Measurements from ENCODE around the gene TUBA8. TPM values are rescaled to one million over a fixed set of nuclear protein-coding genes. Genes with fewer than 3 reads are reported as not detected.
"Not testable (repeated sequence)": the region's sequence is repeated elsewhere in the genome, so short reads cannot be mapped to it uniquely, and the experiment has no call there.

TUBA8 gene
- total RNA-seq, 2 donors from 2014 or later: 3.0 to 3.1 TPM

- H3K27ac Mint-ChIP-seq: no peak overlapping the region
- ATAC-seq: no peak
- no peaks in the 10 kb centered on the region for H3K36me3 Mint-ChIP-seq
Measured at GRCh38 chr22:18144105-18144504, 33.5 kb downstream of the TUBA8 start.

GRCh38 chr22:18145676-18146388 is 35.2 kb downstream of the TUBA8 start:
- Mint-ChIP-seq H3K36me3 (no peaks in the 10 kb centered on the region), H3K4me3 (no peak overlapping the region), H3K27me3 (no peaks in the 10 kb centered on the region), H3K27ac (no peak overlapping the region), H3K9me3 (no peaks in the 10 kb centered on the region), H3K4me1 (ENCODE audit: low read depth in 2 of 2) (peaks cover 16 to 21% of the 10 kb centered on the region in 2 donors)
- ATAC-seq (no peak), DNase-seq (ENCODE audit: low spot score) (no peak)

More at GRCh38 chr22:18144105-18144504, 33.5 kb downstream of the TUBA8 start:
- DNase-seq (ENCODE audit: low spot score): no peak
- peaks cover 10 to 12% of the 10 kb centered on the region in 2 donors for H3K4me1 Mint-ChIP-seq (ENCODE audit: low read depth in 2 of 2)
- no peaks in the 10 kb centered on the region for H3K27me3 Mint-ChIP-seq
- no peak overlapping the region for H3K4me3 Mint-ChIP-seq
- H3K9me3 Mint-ChIP-seq: no peaks in the 10 kb centered on the region

GRCh38 chr22:18146389-18146753 is 35.8 kb downstream of the TUBA8 start:
- Mint-ChIP-seq H3K27ac (no peak overlapping the region), H3K36me3 (no peaks in the 10 kb centered on the region), H3K27me3 (no peaks in the 10 kb centered on the region), H3K4me3 (no peak overlapping the region), H3K4me1 (ENCODE audit: low read depth in 2 of 2) (peaks cover 16 to 21% of the 10 kb centered on the region in 2 donors), H3K9me3 (no peaks in the 10 kb centered on the region)
- DNase-seq (ENCODE audit: low spot score): no peak
- ATAC-seq: no peak

- H3K4me3 Mint-ChIP-seq: no peak overlapping the region
- ATAC-seq (no peak), DNase-seq (ENCODE audit: low spot score) (no peak)
- H3K27me3 Mint-ChIP-seq: no peaks in the 10 kb centered on the region
- H3K4me1 Mint-ChIP-seq (ENCODE audit: low read depth in 2 of 2): peaks cover 17 to 25% of the 10 kb centered on the region in 2 donors
- peak overlapping the region in 1 of 2 donors; percentile 46 for H3K27ac Mint-ChIP-seq
- H3K36me3 Mint-ChIP-seq: no peaks in the 10 kb centered on the region
- H3K9me3 Mint-ChIP-seq: no peaks in the 10 kb centered on the region
Measured at GRCh38 chr22:18147791-18148190, 37.2 kb downstream of the TUBA8 start.

GRCh38 chr22:18148293-18148965 is 37.8 kb downstream of the TUBA8 start:
- H3K4me1 Mint-ChIP-seq (ENCODE audit: low read depth in 2 of 2): peaks cover 18 to 26% of the 10 kb centered on the region in 2 donors
- no peaks in the 10 kb centered on the region for H3K36me3 Mint-ChIP-seq
- no peaks in the 10 kb centered on the region for H3K9me3 Mint-ChIP-seq
- ATAC-seq (no peak), DNase-seq (ENCODE audit: low spot score) (no peak)
- no peaks in the 10 kb centered on the region for H3K27me3 Mint-ChIP-seq
- no peak overlapping the region for H3K27ac Mint-ChIP-seq
- no peak overlapping the region for H3K4me3 Mint-ChIP-seq

DNA sequence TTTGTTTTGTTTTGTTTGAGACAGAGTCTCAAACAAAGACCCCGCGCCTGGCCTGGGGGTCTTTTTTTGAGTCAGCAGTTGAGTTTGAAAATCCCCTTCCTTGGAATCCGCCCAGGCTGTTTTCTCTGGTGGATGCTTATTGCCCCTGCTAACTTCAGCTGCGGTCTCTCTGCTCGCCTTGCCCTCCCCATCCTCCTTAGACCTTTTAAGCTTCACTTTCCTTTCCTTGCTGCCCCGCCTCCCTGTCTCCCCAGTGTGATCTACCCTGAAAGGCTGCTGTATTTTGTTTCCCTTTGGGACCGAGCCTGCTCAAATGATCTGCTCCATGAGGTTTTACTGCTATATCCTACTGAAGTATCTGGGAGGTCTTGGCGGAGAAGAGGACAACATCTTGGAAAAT is 41.9 kb downstream of the TUBA8 start:
- Mint-ChIP-seq H3K27ac (peak overlapping the region; percentile 47 to 84), H3K36me3 (no peaks in the 10 kb centered on the region), H3K27me3 (no peaks in the 10 kb centered on the region), H3K4me3 (peak overlapping the region; percentile 32), H3K4me1 (ENCODE audit: low read depth in 2 of 2) (peaks cover 17 to 25% of the 10 kb centered on the region in 2 donors), H3K9me3 (no peaks in the 10 kb centered on the region)
- ATAC-seq: no peak
- DNase-seq (ENCODE audit: low spot score): no peak

DNA sequence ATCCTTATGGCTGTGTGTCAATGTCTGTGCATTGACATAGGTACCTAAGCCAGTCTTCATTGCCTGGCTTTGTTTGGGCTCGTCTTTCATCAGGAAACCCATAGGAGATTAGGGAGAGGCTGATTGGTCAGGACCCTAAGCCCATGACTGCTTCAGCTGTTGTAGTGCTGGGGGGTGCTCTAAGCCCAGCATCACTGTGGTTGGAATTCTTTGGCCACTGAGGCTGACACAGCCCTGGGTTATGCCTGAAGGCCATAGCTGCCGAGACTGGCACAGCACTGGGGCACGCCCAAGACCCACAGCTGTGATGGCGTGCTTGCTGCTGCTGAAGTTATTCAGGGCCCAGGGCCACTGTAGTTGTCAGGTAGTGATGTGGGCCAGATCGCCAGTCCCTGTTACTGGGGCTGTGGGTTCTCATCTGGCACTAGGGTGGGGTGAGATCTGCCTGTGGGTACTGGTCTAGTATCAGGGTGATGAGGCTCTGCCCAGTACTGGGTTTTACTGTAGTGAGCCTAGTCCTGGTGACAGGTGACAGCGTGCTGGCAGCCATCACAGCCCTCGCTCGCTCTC is 44.3 kb downstream of the TUBA8 start:
- H3K9me3 Mint-ChIP-seq: no peaks in the 10 kb centered on the region
- peaks cover 9% of the 10 kb centered on the region in 2 donors for H3K4me1 Mint-ChIP-seq (ENCODE audit: low read depth in 2 of 2)
- H3K4me3 Mint-ChIP-seq: no peak overlapping the region
- H3K27ac Mint-ChIP-seq: peak overlapping the region in 1 of 2 donors; percentile 20
- H3K27me3 Mint-ChIP-seq: no peaks in the 10 kb centered on the region
- ATAC-seq (peak; percentile 16 to 43), DNase-seq (ENCODE audit: low spot score) (no peak)
- H3K36me3 Mint-ChIP-seq: no peaks in the 10 kb centered on the region

GRCh38 chr22:18155546-18155945 is 44.9 kb downstream of the TUBA8 start:
- not testable (repeated sequence) for H3K4me1 Mint-ChIP-seq (ENCODE audit: low read depth in 2 of 2); H3K9me3 Mint-ChIP-seq; H3K27me3 Mint-ChIP-seq; H3K36me3 Mint-ChIP-seq; H3K27ac Mint-ChIP-seq; H3K4me3 Mint-ChIP-seq; ATAC-seq; DNase-seq (ENCODE audit: low spot score)

DNA sequence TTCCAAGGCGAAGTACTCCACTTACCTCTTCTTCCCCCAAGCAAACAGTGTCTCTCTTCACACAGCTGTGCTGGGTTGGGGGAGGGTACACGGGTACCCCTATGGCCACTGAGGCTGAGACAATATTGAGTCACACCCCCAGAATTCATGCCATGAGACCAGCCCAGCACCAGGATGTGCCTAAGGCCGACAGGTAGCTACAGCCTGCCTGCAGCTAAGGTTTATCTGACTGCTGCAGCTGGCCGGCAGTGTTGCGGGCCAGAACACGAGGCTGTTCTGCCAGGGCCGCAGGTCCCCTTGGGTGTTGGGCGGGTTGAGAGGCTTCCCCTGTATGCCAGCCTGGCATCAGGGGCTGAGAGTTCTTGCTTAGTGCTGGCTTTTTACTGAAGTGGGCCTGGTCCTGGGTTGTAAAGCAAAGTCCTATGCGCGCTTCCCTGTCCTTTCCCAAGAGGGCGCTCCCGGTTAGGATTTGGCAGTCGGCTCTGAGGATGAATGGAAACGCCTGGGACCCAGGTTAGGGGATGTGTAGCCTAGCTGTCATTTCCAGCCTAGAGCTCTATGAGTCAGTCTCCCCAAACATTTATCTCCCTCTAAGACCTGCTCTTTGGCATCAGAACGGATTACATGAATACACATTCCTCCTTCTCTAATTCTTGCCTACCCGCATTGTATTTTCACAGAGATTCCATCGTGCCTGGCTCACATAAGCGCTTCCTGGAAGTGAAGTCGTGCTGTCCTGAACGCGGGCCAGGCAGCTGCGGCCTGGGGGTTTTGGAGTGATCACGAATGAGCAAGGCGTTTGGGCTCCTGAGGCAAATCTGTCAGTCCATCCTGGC is 46.5 kb downstream of the TUBA8 start:
- peak in 1 of 2 donors; percentile 36 for ATAC-seq
- no peak overlapping the region for H3K4me3 Mint-ChIP-seq
- H3K9me3 Mint-ChIP-seq: no peaks in the 10 kb centered on the region
- peaks cover 5 to 6% of the 10 kb centered on the region in 2 donors for H3K4me1 Mint-ChIP-seq (ENCODE audit: low read depth in 2 of 2)
- H3K27ac Mint-ChIP-seq: no peak overlapping the region
- no peaks in the 10 kb centered on the region for H3K27me3 Mint-ChIP-seq
- H3K36me3 Mint-ChIP-seq: no peaks in the 10 kb centered on the region
- DNase-seq (ENCODE audit: low spot score): no peak

GRCh38 chr22:18157714-18158028 is 47.1 kb downstream of the TUBA8 start:
- H3K4me1 Mint-ChIP-seq (ENCODE audit: low read depth in 2 of 2): peaks cover 2 to 4% of the 10 kb centered on the region in 2 donors
- H3K9me3 Mint-ChIP-seq: no peaks in the 10 kb centered on the region
- DNase-seq (ENCODE audit: low spot score) (no peak), ATAC-seq (no peak)
- no peak overlapping the region for H3K4me3 Mint-ChIP-seq
- no peak overlapping the region for H3K27ac Mint-ChIP-seq
- H3K27me3 Mint-ChIP-seq: no peaks in the 10 kb centered on the region
- H3K36me3 Mint-ChIP-seq: no peaks in the 10 kb centered on the region

- H3K4me3 Mint-ChIP-seq; ATAC-seq; H3K9me3 Mint-ChIP-seq; H3K27me3 Mint-ChIP-seq; H3K27ac Mint-ChIP-seq; DNase-seq (ENCODE audit: low spot score); H3K4me1 Mint-ChIP-seq (ENCODE audit: low read depth in 2 of 2); H3K36me3 Mint-ChIP-seq: not testable (repeated sequence)
Measured at GRCh38 chr22:18160641-18161040, 50.0 kb downstream of the TUBA8 start.

DNA sequence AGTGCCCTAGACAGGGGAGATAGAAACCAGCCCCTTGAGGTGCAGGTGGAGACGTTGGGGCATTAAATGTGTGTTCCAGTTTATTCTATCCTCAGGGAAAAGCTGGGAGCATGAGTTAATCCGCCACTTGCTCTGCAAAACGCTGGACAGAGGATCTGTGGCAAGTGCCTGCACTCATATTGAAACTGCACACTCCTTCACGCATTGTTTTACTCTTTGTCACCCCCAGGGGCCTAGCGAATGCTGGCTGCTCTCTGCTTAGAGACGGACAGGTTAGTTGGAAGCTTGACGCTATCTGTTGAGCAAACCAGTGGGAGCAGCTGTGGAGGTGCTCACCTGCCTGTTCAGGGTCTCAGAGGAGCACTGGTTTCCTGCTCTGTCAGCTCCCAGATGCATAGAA is 53.2 kb downstream of the TUBA8 start:
- DNase-seq (ENCODE audit: low spot score); H3K4me3 Mint-ChIP-seq; H3K4me1 Mint-ChIP-seq (ENCODE audit: low read depth in 2 of 2); H3K27ac Mint-ChIP-seq; H3K36me3 Mint-ChIP-seq; H3K27me3 Mint-ChIP-seq; H3K9me3 Mint-ChIP-seq: not testable (repeated sequence)
- ATAC-seq: peak in 1 of 2 donors; percentile 52

- H3K4me3 Mint-ChIP-seq; H3K9me3 Mint-ChIP-seq; DNase-seq (ENCODE audit: low spot score); H3K4me1 Mint-ChIP-seq (ENCODE audit: low read depth in 2 of 2); H3K36me3 Mint-ChIP-seq; H3K27ac Mint-ChIP-seq; H3K27me3 Mint-ChIP-seq: not testable (repeated sequence)
- peak in 1 of 2 donors; percentile 14 for ATAC-seq
Measured at GRCh38 chr22:18164584-18164983, 54.0 kb downstream of the TUBA8 start.

GRCh38 chr22:18165356-18165755 is 54.7 kb downstream of the TUBA8 start:
- H3K4me1 Mint-ChIP-seq (ENCODE audit: low read depth in 2 of 2); H3K27me3 Mint-ChIP-seq; H3K9me3 Mint-ChIP-seq; ATAC-seq; H3K36me3 Mint-ChIP-seq; DNase-seq (ENCODE audit: low spot score); H3K4me3 Mint-ChIP-seq; H3K27ac Mint-ChIP-seq: not testable (repeated sequence)

All from natural killer cell treated with Interleukin-12 subunit alpha and Interleukin-12 subunit beta and Interleukin-15 and Interleukin-18, amount 100 ng/mL, for 72 hours (primary cell).